ENCODE results near the gene SPC24.
"Not testable (repeated sequence)": the region's sequence is repeated elsewhere in the genome, so short reads cannot be mapped to it uniquely, and the experiment has no call there.

SPC24 gene

DNA sequence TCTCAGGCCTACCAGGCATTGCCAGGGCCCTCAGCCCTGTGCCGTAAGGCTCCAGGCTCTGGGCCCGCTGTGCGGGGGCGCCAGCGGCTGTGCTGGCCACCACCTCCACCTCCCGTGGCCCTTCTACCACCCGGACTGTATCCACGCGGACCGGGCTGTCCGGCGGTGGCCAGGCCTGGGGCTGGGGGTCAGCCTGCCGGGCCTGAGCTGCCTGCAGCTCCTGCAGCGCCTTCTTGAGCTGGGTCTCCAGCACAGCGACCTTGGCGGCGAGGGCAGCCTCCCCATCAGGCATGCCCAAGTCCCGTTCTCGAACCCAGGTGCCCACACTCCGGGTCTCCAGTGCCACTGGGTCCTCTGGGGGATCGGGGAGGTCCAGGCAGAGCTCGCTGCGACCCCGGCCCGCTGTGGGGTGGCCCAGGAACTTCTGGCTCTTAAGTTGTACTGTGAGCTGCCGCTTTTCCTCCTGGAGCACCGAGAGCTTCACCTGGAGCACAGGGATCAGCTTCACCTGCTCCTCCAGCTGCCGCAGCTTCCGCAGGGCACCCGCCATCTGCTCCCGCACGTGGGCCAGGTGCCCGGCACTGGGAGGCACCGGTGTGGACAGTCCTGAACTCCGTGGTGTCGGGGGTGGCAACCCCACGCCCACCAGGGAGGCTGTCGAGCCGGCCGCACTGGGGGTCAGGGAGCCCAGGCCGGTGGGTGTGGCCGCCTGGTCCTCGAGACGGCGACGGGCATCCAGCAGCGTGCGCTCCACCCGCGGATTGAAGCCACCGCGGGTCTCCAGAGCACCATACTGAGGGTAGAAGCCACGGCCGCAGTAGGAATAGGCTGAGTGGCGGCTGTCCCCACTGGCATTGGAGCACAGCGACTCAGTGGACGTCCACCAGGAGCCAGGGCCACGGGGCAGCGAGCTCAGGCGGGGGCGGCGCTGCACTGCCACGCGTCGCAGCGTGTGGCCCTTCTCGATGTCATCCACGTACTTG lies 37.7 kb upstream of the SPC24 start:
- no peak for DNase-seq (ENCODE audit: low read depth in 2 of 3, low spot score in 2 of 3)

DNA sequence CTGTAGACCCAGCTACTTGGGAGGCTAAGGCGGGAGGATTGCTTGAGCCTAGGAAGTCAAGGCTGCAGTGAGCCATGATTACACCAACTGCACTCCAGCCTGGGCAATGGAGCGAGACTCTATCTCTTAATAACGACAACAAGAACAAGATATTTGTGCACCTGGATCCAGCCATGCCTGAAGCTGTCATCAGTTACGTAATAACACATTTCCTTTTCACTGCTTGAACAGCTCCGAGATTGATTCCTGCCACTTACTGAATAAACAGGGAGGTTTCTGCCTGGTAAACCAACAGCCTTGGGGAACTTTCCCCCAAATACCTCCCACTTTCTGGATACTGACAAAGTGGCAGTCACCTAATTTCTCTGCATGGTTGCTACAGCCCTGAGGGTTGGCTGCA lies 36.4 kb upstream of the SPC24 start:
- no peak for DNase-seq (ENCODE audit: low read depth in 2 of 3, low spot score in 2 of 3)

DNA sequence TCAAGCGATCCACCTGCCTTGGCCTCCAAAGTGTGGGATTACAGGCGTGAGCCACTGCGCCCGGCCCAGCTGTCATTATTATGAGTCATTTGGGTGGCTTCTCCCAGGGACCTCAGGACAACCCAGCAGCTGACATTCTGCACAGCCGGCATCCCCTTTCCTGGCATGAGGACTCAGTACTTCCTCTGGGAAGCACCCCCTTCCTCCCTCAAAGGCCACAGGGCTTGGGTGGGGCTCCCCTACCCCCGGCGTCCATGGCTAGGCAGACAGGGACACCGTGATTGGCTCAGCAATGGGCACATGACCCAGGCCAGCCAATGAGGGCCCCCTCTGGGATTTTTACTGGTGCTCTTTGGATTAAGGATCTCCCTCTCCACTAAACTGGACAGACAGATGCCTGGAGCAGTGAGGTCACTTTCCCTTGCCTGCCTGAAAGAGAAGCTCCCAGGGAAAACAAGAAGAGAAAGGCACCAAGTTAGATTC lies 35.7 kb upstream of the SPC24 start:
- DNase-seq (ENCODE audit: low read depth in 2 of 3, low spot score in 2 of 3): no peak

DNA sequence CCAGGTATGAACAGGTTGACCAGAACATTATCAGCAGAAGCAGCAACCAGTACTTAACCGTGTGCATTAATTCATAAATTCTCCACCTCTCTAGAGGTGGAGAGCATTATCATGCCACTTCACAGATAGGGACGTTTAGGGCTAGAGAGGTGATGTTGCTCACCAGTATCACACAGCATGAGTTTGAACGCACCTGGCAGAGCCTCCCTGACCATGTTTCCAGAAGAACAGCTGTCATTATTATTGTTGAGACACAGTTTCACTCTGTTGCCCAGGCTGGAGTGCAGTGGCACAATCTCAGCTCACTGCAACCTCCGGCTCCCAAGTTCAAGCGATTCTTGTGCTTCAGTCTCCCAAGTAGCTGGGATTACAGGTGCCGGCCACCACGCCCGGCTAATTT lies 34.9 kb upstream of the SPC24 start:
- DNase-seq (ENCODE audit: low read depth in 2 of 3, low spot score in 2 of 3): no peak

DNA sequence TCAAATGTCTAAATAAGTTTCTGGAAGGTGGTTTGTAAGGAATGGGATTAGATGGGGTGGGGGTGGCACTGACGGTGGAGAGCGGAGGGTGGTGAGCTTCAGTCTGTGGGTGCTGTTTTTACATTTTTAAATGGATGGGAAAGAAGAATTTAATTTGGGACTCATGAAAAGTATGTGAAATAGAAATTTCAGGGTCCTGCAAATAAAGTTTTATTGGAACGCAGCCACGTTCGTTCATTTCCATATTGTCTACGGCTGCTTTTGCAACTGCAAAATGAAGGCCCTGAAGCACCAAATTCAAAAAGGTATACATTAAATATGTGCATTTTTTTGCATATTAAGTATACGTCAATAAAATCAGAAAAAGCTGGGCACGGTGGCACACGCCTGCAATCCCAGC lies 31.9 kb upstream of the SPC24 start:
- DNase-seq (ENCODE audit: low read depth in 2 of 3, low spot score in 2 of 3): no peak

DNA sequence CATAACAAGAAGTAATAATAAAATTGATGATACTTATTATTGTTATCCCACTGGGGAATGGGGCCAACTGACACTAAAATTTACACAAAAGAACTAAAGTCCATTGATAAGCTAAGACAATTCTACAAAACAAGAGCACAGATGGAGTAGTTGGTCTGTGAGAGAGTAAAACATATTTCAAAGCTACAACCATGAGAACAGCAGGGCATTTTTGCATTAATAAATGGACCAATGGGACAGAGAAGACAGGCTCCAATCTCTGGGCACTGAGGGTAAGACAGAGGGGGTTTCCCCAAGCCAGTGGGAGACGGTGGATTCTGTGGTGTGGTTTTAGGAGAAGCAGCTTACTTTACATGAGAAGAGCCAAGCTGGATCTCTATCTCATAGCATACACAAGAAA lies 27.4 kb upstream of the SPC24 start:
- no peak for DNase-seq (ENCODE audit: low read depth in 2 of 3, low spot score in 2 of 3)

DNA sequence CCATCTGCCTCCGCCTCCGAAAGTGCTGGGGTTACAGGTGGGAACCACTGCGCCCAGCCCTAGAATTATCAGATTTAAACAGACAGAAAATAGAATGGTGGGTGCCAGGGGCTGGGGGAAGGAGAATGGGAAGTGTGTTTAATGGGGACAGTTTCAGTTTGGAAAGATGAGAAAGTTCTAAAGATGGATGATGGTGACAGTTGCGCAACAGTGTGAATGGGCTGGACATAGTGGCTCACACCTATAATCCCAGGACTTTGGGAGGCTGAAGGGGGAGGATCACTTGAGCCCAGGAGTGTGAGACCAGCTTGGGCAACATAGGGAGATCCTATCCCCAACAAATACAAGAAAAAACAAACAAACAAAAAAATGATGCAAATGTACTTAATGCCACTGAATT lies 25.9 kb upstream of the SPC24 start:
- no peak for DNase-seq (ENCODE audit: low read depth in 2 of 3, low spot score in 2 of 3)

DNA sequence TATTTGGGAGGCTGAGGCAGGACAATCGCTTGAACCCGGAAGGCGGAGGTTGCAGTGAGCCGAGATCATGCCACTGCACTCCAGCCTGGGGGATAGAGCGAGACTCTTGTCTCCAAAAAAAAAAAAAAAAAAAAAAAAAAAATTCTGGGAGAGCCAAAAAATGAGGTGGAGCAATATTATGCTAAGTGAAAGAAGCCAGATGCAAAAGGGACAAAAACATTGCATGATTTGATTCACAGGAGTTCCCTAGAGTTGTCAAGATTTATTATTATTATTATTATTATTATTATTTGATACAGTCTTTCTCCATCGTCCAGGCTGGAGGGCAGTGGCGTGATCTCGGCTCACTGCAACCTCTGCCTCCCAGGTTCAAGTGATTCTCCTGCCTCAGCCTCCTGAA lies 25.4 kb upstream of the SPC24 start:
- not testable (repeated sequence) for DNase-seq (ENCODE audit: low read depth in 2 of 3, low spot score in 2 of 3)

DNA sequence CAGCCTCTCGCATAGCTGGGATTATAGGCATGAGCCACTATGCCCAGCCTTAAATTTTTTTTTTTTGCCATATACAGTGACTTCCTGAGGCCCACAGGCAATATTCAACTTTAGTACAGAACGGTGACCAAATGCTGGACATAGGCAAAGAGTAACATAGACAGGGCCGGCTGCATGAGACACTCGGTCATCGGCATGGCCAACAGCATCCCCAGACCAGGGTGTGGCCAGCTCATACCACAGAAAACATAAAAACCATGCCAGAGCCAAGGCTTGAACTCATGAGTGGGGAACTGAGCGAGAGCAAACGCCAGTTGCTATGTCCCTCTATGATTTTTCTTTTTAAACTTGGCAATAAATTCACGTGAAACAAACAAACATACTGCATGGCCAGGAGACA lies 24.8 kb upstream of the SPC24 start:
- DNase-seq (ENCODE audit: low read depth in 2 of 3, low spot score in 2 of 3): no peak

DNA sequence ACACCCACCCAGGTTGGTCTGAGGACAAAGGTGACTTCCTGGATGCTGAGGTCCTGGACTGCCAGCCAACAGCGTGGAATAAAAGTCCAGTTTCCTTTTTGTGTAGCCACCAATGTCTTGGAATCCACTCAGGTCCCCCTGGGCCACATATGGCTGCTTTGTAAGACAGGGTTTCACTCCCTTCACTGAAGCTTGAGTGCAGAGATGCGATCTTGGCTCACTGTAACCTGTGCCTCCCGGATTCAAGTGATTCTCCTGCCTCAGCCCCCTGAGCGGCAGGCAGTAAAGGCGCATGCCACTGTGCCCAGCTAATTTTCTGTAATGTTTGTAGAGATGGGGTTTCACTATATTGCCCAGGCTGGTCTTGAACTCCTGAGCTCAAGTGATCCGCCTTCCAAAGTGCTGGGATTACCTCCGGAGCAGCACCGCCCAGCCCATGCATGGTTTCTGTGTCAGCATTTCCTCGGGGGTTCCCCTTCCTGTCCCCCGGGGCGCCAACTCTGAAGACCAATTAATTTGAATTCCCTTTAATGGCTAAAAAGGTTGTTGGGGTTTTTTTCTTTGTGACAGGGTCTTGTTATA lies 24.2 kb upstream of the SPC24 start:
- DNase-seq (ENCODE audit: low read depth in 2 of 3, low spot score in 2 of 3): no peak

DNA sequence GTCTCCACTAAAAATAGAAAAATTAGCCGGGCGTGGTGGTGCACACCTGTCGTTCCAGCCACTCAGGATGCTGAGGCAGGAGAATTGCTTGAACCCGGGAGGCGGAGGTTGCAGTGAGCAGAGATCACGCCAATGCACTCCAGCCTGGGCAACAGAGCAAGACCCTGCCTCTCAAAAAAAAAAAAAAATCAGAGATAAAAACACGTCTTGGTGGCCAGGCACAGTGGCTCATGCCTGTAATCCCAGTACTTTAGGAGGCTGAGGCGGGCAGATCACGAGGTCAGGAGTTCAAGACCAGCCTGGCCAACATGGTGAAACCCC lies 23.5 kb upstream of the SPC24 start:
- not testable (repeated sequence) for DNase-seq (ENCODE audit: low read depth in 2 of 3, low spot score in 2 of 3)

DNA sequence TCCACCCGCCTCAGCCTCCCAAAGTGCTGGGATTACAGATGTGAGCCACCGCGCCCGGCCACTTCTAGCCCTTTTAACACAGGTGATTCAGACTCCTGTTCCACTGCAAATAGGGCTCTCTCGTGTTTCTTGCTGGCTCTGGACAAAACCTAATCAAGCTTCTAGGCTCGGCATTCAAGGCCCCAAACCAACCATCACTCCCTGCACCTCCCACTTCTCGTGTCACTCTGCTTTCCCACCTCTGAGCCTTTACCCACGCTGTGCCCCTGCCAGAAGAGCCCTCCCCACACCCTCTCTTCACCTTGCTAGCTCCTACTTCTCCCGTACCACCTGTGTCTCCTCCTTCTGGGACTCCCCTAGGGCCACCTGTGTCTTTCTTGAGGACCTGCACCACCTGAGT lies 22.0 kb upstream of the SPC24 start:
- no peak for DNase-seq (ENCODE audit: low read depth in 2 of 3, low spot score in 2 of 3)

DNA sequence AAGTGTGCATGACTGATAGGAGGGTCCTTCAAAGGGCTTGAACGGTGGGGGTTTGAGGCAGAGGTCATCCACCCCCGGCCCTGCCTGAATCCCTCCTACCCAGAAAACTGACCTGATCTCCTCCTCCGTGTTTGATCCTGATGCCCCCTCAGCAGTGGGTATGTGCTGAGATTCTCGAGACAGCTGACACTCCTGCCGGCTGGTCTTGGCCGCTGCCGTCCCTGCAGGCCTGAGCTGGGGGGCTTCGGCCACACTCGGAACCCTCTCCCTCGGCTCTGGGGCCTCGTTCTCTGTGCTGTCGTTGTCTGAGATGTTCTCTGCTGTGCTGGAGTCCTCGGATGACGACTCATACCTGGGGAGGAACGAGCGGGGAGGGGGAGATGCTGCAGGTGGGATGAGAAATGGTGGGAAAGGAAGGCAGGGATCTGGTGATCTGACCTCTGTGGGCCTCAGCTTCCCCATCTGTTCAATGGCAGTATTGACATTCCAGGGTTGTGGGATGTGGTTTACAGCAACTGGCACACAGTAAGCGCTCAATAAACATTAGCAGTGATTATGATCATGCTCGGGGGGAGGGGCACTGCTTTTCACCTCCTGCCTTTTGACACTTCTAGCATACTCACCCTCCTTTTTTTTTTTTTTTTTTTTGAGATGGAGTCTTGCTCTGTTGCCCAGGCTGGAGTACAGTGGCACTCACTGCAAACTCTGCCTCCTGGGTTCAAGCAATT lies 21.0 kb upstream of the SPC24 start:
- no peak for DNase-seq (ENCODE audit: low read depth in 2 of 3, low spot score in 2 of 3)

DNA sequence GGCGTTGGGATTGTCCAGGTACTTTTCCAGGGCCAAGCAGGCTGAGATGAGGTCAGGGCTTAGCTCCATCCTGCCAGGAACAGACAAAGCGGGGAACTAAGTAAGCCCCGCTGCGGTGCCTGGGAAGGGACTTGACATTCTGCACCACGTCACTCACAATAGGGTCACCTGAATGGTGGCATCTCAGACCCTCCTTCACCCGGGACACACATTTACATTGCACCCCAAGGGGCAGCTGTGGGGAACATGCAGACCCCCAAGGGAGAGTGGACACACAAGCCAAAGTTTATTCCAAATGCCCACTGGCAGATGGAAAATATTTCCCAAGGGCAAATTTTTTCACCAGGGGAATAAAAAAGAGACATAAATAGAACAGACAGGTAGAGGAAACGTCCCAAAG lies 20.3 kb upstream of the SPC24 start:
- DNase-seq (ENCODE audit: low read depth in 2 of 3, low spot score in 2 of 3): no peak

DNA sequence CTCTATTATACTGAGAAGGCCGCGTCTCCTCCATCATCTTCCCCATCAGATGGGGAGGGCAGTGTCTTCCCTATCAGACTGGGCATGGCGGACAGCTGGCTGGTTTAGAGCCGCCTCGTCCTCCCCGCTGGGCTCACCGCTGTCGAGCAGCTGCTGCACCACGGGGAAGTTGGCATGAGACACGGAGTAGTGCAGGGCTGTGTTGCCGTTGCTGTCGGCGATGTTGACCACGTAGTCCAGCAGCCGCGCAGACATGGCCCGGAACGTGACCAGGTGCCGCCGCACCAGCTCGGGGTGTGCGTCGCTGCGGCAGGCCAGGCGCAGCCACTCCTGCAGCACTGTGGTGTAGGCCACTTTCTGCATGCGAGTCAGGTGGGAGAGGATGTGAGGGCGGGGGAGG lies 18.8 kb upstream of the SPC24 start:
- DNase-seq (ENCODE audit: low read depth in 2 of 3, low spot score in 2 of 3): no peak

DNA sequence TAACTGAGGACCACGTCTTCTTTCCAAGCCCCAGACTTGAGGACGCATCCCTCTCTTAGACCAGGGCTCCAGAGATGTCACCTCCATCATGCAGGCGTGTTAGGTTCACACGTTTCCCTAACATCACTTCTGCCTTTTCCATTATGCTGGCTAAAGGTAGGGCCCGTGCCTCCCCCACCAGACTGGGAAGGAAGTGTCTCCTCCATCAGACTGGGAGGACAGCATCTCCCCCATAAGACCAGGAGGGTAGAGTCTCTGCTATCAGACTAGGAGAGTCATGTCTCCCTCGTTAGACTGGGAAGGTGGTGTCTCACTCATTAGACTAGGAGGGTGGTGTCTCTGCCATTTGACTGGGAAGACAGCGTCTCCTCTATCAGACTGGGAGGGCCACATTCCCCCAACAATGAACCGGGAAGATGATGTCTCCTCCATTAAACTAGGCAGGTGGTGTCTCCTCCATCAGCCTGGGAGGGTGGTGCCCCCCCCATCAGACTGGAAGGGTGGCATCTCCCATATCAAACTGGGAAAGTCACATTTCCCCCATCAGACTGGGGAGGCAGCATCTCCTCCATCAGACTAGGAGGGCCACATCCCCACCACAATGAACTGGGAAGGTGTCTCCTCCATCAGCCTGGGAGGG lies 18.1 kb upstream of the SPC24 start:
- DNase-seq (ENCODE audit: low read depth in 2 of 3, low spot score in 2 of 3): no peak

DNA sequence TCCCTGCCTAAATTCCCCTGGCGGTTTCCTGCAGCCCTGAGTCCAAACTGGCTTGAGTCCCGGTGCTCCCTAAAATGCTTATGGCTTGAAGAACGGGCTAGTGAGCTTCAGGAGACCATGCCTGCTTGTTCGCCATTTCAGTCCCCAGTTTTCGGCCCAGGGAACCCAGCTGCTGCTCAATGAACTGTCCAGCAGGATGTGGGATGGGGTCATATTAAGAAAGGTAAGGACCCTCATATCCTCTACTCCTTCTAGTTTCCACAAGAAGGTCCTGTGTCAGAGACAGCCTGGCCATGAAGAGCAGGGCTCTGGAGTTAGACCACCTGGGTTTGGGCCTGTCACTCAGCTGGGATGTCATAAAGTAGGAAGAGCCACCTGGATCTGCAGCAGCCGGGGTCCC lies 17.0 kb upstream of the SPC24 start:
- DNase-seq (ENCODE audit: low read depth in 2 of 3, low spot score in 2 of 3): no peak

DNA sequence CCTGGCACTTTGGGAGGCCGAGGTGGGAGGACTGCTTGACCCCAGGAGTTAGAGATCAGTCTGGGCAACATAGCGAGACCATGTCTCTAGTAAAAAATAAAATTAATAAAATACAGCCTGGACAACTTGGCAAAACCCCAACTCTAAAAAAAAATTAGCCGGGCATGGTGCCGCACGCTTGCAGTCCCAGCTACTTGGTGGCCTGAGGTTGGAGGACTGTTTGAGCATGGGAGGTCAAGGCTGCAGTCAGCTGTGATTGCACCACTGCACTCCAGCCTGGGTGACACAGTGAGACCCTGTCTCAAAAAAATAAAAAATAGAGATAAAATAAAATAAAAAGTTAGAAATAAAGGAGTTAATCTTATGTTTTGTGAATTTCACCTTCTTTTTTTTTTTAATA lies 15.6 kb upstream of the SPC24 start:
- no peak for DNase-seq (ENCODE audit: low read depth in 2 of 3, low spot score in 2 of 3)

DNA sequence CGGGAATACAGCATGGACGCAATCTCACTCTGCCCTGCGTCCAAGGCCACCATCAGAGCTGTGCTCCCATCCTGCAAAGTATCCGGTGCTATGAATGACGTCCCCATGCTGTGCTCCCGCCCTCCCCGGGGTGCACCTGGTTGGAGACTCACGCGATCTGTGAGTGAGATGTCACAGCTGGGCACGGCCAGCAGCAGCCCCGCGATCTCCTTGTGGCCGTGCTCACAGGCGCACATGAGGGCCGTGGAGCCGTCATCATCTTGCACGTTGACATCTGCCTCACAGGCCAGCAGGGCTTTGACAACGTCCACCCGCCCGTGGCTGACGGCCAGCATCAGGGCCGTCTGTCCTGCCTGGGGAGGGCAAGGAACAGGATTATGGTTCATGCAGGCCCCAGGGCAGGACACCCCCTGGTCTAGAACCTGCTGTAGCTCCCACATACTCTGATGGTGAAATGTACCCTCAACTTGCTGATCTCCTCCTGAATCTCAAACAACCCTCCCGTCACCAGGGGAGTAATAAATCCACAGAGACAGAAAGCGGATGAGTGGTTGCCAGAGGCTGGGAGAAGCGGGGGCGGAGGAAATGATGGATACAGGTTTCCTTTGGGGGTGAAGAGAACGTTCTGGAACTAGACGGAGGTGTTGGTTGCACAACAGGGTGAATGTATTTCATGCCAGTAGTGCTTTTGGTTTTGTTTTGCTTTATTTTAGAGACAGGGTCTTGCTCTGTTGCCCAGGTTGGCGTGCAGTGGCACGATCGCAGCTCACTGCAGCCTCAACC lies 14.5 kb upstream of the SPC24 start:
- no peak for DNase-seq (ENCODE audit: low read depth in 2 of 3, low spot score in 2 of 3)

DNA sequence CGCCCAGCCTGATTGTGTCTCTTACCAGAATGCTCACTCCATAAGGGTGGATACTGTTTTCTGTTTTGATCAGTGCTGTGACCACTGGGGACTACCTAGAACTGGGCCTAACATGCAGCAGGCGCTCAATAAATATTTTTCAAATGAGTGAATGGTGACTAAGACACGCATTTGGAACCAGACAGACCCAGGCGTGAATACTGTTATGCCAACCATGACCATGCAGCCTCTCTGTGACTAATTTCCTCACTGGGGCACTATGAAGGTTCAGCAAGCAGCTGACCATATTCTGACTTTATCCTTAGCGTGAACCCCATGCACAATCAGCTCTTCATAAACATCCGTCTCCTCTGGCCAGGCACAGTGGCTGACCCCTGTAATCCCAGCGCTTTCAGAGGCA lies 13.0 kb upstream of the SPC24 start:
- no peak for DNase-seq (ENCODE audit: low read depth in 2 of 3, low spot score in 2 of 3)
